ENCODE measurements around the gene CAP1.

CAP1 gene

GRCh38 chr1:40095806-40096205, 55.3 kb downstream of the CAP1 start:
- DNase-seq (ENCODE audit: low read depth, low spot score), result no peak

GRCh38 chr1:40096646-40096976, 56.1 kb downstream of the CAP1 start:
- no peak for DNase-seq (ENCODE audit: low read depth, low spot score)

- DNase-seq (ENCODE audit: low read depth, low spot score), result peak; percentile 48
These were observed 56.7 kb downstream of the CAP1 start, which contains the start of gene PPT1 for GRCh38 chr1:40096977-40097782. TSS of gene PPT1 (minus strand) at chr1:40097252. CDS start at chr1:40097238, 14 bp downstream.

- DNase-seq (ENCODE audit: low read depth, low spot score), result no peak
These were observed 61.5 kb downstream of the CAP1 start for GRCh38 chr1:40102038-40102437.

- DNase-seq (ENCODE audit: low read depth, low spot score), result no peak
These were observed 62.4 kb downstream of the CAP1 start for GRCh38 chr1:40102896-40103295.

- DNase-seq (ENCODE audit: low read depth, low spot score), result no peak
These were observed 64.5 kb downstream of the CAP1 start for GRCh38 chr1:40105028-40105427.

- DNase-seq (ENCODE audit: low read depth, low spot score), result no peak
These were observed 66.9 kb downstream of the CAP1 start for GRCh38 chr1:40107290-40107959.

GRCh38 chr1:40110389-40110788, 69.9 kb downstream of the CAP1 start:
- no peak for DNase-seq (ENCODE audit: low read depth, low spot score)

GRCh38 chr1:40114400-40114799, 73.9 kb downstream of the CAP1 start:
- no peak for DNase-seq (ENCODE audit: low read depth, low spot score)

- no peak for DNase-seq (ENCODE audit: low read depth, low spot score)
These were observed 79.6 kb downstream of the CAP1 start for GRCh38 chr1:40120128-40120527.

Data from activated naive CD8-positive, alpha-beta T cell treated with anti-CD3 and anti-CD28 coated beads, Interleukin-2, amount 50 U/mL, for 16 hours (primary cell).